GM18498 (cell line): Measurements from ENCODE around the gene CTRB1.
A peak's percentile ranks its signal among the peaks of the same experiment; 100 is the strongest.

Experiments used
- ATAC-seq: cut with Tn5 transposase; IDR thresholded peaks from one replicate; pipeline ENCODE4 v1.9.1; 2021; ENCODE audit warnings: mild to moderate bottlenecking, moderate library complexity; ENCODE audit not compliant: unreplicated experiment

Gene CTRB1

DNA sequence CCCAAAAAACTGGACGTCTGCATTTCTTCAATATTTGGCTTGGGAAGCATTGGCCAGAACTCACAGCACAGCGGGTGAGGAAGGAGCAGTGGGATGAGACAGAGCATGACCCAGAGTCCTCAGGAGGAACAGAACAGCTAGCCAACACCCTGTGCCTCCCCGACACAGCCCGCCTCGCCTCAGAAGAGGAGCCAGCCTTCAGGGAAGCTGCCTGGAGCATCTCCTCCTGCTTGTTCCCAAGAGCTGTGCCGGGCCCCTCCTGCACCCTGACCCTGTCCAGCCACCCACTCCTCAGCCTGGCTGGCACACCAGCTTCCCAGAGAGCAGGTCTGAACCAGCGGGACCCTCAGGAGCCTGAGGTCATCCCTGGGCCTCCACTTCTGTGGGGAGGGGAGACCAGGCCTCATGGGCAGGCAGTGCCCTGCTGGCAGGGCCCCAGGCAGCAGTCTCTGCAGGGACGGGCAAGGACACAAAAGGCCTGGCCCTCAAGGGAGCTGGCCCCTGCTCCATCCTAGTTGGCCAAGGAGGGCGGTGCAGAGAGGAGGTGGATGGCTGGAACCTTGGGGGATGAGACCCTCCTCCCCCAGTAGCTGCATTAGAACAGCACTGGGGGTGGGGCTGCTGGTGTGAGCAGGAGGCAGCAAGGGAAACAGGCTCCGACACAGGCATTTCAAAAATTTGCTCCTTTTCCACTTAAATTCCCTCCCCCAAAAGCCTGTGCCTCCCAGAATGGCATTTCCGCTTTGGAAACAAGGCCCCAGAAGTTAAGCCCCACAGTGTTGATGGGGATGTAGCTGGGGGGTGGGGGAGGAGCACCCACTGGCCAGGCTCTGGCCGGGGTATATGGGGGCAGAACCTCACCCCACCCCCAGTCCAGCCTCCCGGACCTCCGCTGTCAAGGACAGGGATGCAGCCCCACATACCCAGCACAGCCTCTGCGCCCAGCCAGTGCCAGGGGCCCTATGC, 34.4 kb downstream of the CTRB1 start:
- no peak for ATAC-seq

DNA sequence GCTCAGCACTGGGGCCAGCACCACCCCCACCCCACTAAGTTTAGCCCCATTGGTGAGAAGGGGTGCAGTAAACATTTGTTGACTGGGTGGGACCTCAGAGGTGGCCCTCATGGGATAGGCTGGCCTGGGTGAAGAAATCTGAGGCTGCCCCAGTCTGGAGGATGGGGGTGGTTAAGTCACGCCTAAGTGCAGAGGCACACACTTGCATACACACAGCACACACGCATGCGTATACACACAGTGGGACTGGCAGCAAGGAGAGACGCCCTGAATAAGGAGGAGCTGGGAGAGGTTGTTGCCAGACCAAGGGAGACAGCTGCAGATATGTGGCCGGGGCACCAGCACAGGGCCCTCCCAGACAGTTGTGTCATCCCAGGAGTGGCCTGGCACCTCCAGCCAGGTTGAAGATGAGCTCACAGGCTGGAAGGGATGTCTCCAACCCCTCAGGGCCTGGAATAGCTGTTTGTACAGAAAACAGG, 35.6 kb downstream of the CTRB1 start:
- ATAC-seq, result no peak

DNA sequence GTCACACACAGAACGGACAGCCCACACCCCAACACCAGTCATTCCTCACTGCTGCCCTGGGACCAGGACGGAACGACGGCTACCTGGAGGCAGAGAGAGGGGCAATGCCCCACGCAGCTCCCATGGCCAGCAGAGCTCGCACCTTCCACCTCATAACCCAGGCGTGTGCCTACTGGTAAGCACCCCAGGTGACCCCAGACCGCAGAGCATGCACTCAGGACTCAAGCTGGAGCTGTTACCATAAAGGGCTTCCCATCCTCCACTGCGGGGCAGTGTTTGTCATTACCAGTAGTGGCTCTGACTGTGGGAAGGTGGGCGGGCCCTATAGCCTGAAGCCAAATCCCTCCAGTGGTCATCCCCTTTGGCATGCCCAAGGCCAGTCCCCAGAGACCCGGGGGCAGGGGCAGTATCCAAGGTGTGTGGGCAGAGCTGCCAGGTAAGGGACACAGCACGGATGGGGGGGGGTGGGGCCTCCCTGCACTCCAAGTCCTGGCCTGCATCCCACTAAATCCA, 37.3 kb downstream of the CTRB1 start:
- no peak for ATAC-seq

DNA sequence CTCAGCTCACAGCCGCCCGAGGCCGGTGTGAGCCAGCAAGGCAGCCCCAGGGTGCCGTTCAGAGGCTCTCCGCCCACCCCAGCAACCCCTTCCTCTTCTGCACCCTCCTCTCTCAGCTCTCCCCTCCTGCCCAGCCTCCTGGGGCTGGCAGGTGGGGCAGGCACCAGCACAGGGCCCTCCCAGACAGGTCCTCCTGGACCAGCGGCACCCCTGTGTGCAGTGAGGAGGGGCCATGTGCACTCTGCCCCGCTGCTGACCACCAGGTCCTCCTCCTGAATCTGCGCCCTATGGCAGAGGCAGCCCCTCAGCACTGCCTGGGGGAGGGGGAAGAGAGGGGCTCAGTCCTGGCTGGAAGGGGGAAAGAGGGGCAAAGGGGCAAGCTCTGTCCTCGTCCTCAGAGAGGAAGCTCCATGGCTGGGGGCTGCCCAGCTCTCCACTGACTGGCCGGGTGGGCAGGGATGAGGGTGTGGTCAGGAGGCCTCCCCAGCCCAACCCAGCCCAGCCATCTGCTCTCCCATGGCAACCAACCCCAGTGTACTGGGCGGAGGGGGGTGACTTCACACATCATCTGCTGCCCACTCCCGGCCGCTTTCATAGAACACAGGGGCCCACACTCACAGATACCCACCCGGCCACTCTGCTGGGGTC, 38.0 kb downstream of the CTRB1 start:
- no peak for ATAC-seq

DNA sequence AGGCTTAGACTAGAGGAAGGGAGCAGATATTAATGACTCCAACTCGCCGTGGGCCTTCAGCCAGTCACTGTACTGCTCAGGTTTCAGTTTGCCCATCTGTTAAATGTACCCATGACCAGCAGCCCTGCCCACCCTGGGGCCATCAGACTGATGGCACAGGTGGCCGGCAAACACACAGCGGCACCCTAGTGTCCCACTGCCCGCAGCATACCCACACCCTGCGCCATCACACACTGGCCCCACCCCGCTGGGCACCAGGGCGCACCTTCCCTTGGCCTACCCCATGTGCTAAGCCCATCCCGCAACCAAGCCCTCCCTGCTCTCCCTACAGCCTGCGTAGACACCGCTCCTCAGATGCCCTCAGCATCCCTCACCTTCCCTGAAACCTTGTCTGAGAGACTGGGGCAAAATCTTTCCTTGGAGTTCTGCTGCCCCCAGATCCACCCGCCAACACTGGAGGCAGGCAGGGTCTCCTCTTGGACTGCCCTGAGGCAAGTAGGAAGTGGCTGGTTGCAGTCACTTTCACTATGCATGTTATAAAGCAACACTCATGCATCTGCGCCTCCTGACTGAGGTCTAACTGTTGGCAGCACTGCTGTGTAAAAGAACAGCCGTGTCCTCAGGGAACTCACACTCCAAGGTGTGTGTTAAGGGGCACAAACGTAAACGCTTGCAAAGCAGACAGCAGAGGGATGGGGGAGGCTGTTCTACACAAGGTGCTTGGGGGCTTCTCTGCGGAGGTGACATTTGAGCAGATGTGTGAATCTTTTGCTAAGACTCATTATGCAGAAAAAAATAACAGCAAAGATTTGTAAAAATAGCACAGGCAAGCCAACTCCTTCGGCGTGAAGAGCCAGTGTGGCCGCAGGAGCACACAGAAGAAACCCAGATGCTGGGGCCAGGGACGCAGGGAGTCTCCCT, 39.4 kb downstream of the CTRB1 start:
- ATAC-seq, result no peak

DNA sequence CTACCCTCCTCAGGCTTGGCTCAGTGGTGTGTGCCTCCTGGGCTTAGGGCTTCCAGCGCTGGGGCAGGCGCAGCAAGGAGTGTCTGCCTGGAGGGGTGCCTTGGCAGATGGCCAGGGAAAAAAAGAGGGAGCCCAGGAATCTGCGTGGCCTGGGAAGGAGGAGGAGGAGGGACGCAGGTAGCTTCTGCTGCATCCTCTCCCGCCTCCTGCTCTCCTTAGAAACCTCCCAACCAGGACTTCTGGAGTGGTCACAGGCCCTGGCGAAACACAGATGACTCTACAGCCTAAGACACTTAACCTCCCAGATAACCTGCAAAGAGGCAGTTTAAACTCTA, 40.0 kb downstream of the CTRB1 start:
- ATAC-seq, result no peak

DNA sequence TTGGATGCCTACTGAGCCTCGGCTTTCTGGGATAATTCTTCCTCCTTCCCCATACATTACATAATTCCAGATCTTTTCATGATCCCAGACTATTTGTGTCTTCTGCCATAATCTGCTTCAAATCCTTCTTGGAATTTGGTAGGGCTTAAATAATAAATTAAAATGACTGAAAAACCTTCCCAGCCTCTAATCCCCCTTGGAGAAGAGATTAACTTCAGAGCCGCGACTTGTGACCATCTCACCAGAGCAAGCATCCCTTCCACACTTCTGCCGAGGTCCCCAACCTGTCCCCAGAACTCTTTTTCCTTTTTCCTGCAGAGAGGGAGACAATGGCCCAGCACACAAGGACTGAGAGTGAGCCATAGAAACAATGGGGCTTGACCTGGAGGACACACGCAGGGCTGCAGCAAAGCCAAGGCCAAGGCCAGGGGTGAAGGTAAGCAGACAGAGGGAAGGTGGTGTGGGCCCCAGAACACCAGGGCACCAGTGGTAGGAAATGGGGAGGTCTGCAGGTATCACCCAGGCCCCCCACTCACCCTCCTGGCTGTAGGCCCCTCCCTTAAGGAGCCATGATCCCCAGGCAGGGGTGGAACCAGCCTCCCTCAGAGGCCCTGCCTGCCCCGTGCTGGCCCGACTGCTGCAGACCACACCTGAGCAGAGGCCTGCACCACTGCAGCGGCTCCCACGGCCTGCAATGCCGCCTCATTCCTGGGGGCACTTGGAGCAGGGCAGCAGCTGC, 42.2 kb downstream of the CTRB1 start:
- ATAC-seq, result no peak

DNA sequence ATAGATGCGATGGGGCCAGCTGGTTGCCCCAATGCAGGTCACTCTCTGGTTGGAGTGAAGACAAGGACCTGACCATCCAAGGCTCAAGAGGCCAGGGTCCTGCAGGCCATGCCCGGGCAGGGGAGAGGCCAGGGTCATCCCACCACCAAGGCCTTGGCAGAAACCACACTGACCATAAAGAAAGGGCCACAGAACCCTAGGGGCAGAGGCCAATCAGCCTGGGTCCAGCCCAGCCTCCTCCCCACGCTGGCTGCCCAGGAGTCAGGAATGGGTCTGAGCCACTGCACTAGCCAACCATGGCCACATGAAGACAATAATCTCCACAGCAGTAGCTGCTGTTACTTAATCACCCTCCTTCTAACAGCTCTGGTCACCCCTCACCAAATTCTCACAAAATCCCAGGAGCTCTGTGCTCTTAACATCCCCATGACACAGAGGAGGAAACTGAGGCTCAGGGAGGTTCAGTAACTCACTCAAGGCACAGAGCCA, 42.8 kb downstream of the CTRB1 start:
- ATAC-seq, result no peak

DNA sequence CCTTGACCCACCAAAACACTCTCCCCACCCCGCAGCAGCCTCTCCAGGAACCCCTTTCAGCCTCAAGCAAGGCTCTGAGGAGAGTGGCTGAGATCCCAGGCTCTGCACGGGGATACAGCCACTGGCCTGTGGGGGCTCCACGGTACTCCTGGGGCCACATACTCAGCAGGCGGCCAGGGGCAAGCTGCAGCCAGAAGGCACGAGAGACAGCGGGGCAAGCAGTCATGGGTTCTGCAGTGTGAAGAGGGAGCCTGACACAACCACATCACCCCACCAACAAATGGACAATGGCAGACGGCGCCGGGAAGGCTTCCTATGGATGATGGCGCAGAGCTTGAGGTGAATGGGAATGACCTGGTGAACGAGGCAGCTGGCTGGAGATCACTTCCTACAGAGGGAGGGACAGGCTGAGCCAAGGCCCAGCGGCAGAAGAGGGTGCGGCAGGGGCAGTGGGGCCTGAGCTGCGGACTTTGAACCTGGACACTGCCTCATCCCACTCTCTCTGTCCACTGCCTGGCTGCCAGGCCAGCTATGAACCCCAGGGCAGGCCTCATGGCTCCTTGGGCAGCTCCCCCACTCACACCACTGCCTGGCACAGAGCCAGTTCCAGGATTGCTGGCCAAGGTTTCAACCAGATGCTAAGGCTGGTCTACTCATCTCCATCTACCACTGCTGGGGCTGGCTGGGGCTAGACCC, 43.5 kb downstream of the CTRB1 start:
- no peak for ATAC-seq

DNA sequence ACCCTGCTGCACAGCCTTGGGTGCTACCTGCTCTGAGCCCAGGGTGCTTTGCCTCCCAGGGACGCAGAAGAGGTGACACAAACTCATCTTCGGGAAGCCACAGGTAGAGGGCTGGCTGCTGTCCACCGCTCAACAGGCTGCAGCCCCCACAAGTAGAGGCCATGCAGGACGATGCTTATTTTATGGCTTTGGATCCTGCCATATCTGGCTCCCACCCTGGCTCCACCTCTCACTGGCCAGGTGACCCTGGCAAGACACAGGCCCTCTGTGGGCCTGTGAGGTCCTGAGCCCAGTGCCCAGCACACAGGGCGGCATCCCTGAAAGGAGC, 44.0 kb downstream of the CTRB1 start:
- no peak for ATAC-seq

DNA sequence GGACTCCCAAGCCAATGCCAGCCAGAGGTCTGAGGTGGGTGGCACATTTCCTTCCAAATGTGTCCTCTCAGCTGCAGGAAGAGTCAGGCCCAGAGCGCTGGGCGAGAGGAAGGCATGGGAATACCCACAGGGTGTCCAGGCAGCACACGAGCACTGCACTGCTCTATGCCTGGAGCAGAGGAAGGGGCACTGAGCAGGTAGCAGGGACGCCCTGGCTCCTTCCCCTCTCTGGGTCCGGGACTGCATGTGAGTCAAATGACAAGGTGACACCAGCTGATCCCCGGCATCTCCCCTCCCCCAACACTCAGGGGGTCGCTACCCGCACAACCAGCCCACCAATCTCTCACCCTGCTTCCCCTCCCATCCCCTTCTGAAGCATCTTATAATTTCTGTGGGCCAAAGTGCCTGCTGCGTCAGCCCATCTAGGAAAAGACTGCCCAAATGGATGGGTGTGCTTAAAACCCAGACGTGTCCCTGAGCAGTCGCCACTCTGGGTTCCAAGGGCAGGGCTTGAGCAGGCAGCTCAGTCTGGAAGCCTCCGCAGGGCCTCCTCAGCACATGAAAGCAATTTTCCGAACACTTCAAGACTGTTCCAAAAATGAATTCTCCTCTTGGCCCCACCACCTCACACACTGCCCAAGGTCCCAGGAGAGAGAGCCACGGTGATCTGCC, 44.6 kb downstream of the CTRB1 start:
- ATAC-seq, result no peak

DNA sequence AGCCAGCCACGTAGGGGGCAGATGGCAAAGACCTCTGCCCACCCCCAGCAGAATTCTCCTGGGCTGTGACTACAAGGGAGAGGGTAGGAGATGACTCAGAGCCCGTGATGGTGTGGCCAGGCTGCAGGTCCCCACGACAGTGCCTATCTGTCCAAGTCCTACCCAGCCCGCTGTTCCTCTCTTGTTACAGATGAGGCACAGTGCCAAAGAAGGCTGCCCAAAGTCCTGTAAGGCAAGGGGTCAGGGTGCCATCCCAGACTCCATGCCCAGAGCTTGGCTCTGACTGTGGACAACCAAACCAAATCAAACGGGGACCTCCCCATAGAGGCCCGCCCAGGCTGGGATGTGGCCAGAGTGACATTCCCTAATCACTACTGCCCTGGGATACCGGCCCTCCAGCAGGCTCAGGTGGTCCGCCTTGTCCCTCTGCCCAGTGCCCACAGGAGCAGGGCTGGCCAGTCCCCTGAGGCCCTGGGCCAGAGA, 45.2 kb downstream of the CTRB1 start:
- no peak for ATAC-seq

DNA sequence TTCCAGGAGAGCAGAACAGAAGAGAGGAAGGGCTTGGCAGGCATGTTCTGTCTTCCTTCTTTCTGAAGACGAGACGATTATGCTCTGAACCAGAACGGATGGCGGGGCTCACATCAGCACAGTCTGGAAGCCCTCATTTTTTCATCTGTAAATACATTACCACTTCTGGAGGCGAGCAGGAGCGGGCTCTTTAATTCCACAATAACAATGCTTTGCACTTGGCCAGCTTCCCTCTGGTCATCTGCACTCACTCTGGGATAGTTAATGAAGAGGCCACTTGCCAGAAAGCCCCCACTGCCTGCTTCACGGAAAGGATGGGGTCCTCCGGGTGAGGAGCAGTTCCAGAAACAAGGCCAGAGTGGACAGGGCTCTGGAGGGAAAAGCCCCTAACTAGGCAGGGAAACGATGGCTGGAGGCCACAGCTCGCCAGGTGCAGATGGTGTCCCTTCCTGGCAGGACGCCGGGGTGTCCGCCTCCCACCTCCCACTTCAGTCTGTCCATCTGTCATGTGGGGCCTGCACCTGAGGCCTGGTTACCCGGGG, 45.7 kb downstream of the CTRB1 start:
- ATAC-seq, result no peak

DNA sequence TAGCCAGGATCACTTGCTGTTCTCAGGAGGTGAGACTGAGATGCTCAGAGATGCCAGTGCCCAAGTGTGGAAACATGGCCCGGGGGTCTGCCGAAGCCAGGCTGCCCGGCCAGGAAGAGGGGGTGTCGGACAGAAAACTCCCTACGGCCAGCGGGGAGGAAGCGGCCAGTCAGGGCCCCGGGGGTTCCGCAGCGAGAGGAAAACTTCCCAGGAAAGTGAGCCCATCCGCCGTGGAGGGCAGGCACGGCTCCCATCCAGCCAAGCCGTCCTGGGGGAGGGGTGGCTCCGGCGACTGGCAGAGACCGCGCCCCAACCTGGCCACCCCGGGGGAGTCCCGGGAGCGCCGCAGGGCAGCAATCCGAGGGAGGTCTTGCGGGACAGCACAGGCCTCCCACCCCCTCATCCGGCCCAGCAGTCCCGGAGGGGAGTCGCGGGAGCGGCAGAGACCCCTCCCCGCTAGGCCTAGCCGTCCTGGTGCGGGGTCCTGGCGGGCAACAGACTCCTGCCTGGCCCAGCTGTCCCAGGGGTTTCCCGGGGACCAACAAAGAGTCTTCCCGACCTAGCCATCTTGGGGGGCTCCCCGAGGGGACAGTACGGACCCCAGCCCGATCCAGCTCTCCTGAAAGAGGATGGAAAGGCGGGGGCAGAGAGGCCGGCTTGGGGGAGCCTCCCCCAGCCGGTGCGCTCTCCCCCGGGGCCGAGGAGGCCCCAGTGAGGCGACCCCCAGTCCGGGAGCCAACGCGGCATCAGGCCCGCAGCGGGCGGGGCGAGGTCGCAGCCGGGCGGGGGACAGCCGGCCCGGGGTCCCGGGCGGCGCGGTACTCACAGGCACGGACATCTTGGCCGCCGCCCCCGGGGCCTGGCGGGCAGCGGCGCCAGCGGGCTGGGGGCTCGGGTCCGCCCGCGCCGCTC, 46.5 kb downstream of the CTRB1 start:
- ATAC-seq, result peak; percentile 35

DNA sequence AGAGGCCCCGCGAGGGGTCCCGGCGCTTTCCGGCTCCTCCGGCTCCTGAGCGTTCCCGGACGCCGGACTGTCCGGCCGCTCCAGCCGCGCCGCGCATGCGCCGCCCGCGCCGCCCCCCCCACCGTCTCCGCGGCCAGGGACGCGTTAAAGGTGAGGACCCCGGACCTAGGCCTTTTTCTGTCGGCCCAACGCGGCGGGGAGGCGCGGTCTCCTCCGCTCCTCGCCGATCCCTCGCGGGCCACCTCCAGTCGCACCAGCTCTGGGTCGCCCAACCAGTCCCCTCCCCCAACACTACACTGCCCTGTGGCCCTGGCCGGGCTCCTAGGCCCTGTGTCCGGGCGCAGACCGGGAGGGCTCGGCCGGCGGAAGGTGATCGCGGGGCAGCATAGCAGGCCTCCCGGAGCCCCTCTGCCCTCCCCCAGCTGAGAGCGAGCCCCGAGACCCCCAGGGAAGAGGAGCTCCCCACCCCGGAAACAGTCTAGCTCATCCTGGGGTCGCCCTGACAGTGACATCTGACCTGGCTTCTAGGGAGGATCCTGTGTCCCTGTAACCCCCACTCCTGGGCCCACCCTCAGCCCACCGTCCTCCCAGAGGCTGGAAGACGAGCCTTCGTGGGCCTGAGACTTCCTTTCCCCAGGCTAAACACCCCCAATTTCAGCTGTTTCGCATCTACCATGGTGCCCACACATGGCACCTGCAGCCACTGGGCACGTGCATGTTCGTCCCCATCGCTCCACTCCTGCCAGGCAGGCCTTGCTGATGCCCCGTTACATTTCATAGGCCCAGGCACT, 47.3 kb downstream of the CTRB1 start:
- peak; percentile 69 for ATAC-seq

DNA sequence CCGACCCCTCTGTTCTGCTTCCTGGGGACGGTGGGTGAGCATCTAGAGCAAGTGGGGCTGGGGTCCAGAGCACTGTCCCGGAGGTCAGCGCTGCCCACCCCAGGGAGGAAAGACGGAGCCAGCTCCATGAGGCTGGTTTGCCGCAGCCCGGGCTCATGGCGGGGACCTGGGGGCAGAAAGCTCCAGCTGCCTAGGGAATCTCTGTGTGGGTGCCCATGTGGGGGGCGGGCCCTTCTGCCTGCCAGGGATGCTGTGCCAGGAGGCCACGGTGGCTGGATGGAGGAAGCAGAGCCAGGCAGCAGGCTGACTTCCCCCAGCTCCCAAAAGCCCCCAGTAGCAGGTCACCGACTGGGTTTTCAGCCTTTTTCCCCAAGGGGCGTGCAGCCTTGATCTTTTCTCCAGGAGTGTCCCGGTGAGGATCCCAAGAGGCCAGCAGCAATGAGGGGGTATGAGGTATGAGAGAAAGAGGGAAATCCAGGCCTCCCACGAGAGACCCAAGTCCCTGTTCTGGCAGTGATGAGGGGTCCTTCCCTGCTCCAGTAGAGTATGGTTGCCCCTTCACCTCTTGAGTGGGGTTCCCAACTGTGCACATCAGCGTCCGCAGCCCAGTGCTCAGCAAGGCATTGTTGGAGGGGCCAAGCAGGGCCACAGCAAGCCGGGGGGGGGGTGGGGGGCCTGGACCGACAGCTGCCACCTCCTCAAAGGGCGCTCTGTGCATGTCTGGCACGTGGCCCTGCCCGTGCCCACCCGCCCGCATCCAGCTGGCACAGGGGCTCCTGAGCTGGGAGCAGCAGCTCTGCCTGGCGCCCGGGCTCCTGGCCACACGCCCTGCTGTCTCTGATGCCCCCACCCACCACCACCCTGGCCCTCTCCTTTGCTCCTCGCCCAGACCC, 48.2 kb downstream of the CTRB1 start:
- ATAC-seq, result no peak
